ENCODE results near the gene BANK1.

Gene BANK1

DNA sequence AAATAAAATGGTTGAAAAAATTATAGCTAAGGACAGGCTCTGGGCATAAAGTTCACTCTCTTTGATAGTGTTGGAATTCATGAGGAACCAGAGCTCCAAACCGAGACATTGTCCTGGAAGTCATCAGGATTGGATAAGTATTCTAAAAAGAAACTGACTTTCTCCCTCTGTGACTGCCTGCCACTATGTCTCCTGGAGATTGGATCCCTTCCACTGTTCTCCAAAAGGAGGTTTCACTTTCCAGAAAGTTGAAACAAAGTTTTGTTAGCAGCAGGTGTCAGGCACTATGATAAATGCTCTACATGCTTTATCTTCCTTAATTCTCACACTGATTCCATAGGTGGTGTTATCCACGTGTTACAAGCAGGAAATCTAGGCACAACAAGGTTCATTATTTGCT lies 16.8 kb downstream of the BANK1 start:
- DNase-seq (ENCODE audit: extremely low read depth in 1 of 2, low read depth in 1 of 2): no peak

DNA sequence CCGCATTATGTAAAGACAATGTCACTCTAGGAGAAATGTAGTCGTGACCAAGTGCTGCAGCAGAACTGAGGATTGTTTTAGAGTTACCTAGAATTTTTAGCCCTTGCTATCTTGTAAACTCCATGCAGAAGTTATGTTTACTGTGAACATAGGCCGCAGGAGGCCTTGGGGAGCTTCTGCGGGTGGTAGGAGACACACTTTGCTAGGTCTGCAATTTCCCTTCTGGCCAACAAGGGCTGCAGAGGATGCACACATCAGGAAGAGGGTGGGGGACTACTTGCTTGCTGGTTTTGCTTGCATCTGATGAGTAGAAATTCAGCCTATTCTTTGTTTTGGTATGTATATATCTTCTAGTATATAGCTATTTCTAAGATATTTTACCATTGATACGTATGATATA lies 23.1 kb downstream of the BANK1 start:
- DNase-seq (ENCODE audit: extremely low read depth in 1 of 2, low read depth in 1 of 2): no peak

DNA sequence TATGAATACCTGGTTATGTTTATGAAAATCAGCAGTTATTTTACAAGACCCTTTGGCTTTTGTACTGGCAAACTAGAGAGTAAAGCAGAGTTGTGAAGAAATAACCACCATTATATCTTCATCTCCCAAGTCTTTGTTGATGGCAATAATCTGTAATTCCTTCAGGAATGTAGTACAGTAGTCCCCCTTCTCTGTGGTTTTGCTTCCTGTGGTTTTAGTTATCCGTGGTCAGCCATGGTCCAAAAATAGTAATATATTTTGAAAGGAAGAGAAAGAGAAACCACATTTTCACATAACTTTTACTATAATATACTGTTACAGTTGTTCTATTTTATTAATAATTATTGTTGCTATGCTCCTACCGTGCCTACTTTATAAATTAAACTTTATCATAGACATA lies 27.8 kb downstream of the BANK1 start:
- DNase-seq (ENCODE audit: extremely low read depth in 1 of 2, low read depth in 1 of 2): no peak

DNA sequence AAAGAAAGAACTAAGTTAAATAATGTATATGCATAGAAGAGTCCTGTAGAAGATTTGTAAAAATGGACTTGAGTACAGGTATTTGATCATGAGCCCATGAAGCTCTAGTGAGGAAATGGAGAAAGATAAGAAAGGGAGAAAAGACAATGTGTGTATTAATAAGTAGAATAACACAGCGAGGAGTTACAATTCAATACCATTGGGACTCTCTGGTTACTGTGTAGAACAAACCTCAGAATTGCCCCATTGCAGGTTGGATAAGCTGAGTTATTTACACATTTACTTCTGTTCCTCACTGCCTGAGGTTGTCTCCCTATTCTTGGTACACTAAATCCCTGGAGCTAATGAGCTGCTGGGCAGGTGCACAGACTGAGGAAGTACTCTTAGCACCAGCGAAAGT lies 33.3 kb downstream of the BANK1 start:
- no peak for DNase-seq (ENCODE audit: extremely low read depth in 1 of 2, low read depth in 1 of 2)

DNA sequence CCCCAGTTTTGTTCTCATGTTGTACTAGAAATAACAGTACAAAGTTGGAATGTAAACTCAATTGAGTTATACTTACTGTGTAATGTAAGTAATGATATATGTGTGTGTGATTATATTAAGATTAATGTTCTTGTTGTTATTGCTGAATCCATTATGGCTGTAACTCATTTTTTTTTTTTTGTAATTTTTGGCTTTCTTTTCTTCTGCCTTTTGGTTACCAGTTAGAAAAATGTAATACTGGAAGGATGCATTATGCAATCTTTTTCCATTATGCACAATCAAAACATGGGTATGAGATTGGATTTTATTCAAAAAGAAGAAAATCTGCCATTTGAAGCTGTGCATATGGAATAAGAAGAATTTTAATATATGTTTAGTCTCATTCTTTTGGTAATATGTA lies 34.0 kb downstream of the BANK1 start:
- DNase-seq (ENCODE audit: extremely low read depth in 1 of 2, low read depth in 1 of 2): no peak

DNA sequence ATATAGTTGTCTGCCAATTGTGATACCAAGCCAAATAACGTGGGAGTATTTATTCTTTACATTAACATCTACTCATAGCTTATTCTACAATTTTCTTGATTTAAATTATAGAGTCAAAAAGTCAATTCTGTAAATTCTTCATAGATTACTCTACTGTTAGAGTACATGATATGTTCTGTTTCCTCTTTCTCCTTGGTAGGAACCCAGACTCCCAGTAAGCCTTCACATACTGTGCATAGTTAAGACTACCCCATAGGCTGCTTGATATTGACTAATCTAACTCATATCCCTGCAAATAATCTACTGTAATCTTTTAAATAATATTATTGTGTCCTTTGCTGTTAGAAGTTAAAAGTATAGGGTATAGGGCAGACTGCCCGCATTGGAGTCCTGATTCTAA lies 35.4 kb downstream of the BANK1 start:
- no peak for DNase-seq (ENCODE audit: extremely low read depth in 1 of 2, low read depth in 1 of 2)

DNA sequence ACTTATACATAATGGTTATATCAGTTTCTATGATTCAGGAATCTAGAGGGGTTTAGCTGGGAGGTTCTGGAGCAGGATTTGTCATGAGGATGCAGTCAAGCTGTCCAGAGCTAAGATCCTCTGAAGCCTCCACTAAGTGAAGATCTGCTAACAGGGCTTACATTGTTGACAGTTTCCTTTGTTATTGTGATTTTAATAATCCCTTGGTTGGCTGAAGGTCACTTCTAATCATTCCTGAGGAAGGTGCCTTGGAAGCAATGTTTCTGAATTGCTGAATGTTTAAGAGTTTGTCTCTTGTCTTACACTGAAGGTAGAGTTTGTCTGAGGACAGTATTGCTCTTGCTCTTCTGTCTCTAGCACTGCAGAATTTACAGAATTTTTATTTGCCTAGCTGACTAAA lies 41.3 kb downstream of the BANK1 start:
- DNase-seq (ENCODE audit: extremely low read depth in 1 of 2, low read depth in 1 of 2): no peak

DNA sequence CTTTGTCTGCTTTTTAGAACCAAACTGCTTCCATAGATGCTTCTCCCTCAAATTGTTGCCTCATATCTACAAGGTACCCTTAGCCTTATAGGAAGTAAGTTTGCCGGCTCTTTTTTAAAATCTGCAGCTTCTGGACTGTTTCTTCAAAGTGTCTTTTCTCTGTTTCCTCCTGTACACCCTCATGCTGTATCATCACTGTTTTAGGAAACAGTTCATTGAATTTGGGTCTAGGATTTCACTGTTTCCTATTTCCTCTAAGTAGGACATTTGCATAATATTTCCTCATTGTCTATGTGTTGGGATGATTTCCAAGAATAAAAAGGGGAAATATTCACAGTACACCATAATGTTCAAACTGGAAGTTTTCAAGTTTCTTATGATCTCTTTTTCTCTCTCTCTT lies 43.0 kb downstream of the BANK1 start:
- no peak for DNase-seq (ENCODE audit: extremely low read depth in 1 of 2, low read depth in 1 of 2)

DNA sequence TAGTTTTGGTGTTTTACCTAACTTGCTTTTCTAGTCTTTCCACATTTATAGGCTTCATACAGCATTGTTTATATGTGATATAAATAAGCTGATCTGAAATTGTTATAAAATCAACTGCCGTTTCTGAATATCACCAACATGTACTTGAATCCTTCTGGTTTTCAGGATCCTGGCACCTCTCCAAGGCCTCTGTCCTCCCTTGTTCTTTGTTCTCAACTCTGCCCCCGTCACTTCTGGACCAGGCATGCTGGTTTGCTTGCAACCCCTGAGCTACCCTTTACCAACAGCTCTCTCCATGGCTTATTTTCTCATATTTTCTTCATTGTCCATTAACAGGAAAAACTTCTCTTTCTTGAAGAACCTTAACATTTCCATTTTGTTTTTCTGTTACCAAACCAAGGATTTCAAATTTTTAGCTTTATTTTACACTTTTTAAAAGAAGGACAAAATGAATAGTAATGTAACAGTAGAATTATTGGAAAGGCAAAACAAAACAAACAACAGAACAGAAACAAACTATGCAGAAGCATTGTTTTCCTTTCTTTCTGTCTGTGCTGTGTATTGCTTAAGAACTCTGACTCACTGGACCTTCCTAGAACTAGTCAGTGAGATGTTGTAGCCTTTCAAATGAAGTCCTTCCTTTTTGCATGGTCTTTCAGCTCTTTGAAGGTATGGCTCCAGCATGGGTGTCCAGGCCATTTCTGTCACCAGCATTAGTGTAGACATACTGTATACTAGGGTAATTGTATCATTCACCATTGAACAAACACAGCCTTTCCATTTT lies 44.8 kb downstream of the BANK1 start:
- DNase-seq (ENCODE audit: extremely low read depth in 1 of 2, low read depth in 1 of 2): no peak

DNA sequence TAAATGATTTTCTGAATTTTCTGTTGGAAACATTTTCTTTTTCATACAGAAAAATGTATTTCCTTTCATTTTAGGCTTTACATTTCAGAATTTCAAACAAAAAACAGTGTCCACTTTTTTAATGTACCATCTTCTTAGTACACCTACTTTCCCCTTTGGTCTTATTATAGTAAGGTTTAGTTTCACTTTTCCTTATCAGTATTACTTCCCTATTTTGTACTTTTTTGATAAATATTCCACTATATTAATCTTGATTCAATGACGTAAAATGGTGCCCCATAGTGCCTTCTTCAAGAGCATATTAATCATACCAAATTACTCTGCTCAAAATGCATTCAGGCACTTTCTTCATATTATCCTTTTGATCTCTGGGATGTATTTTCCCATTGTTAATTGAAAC lies 52.5 kb downstream of the BANK1 start:
- DNase-seq (ENCODE audit: extremely low read depth in 1 of 2, low read depth in 1 of 2): no peak

DNA sequence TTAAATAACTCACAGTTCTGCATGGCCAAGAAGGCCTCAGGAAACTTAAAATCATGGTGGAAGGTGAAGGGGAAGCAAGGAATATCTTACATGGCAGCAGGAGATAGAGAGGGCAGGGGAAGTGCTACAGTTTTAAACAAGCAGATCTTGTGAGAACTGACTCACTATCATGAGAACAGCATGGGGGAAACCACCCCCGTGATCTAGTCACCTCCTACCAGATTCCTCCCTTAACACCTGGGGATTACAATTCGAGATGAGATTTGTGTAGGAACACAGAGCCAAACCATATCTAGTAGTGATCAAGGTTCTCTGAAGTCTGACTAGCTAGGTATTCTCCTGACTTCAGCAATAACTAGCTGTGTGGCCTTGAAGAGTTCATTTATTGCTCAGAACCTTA lies 56.0 kb downstream of the BANK1 start:
- DNase-seq (ENCODE audit: extremely low read depth in 1 of 2, low read depth in 1 of 2): no peak

DNA sequence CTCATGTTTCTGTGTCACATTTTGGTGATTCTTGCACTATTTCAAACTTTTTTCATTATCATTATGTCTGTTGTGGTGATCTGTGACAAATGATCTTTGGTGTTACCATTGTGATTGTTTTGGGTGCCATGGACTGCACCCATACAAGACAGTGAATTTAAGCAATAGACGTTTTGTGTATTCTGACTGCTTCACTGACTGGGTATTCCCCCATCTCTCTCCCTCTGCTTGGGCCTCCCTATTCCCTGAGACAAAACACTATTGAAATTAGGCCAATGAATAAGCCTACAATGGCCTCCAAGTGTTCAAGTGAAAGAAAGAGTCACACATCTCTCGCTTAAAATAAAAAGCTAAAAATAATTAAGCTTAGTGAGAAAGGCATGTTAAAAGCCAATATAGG lies 60.2 kb downstream of the BANK1 start:
- no peak for DNase-seq (ENCODE audit: extremely low read depth in 1 of 2, low read depth in 1 of 2)

DNA sequence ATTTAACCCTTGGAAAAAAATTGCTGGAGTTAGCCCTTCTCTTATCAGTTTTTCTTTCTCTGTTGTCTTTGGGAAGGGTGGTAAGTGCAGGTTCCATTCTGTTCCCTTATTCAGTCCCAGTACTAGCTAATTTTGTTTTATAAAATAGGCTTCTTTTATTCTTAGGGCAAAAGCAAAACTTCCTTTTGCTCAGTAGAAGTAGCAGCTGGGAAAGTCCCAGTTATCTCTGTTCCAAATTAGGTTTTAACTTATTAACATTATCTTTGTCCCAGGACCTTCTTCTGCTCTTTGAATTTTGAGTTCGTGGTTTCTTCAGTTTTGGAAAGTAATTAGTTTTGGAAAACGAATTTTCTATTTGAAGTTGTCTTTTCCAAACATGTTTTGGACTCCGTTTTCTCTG lies 61.1 kb downstream of the BANK1 start:
- DNase-seq (ENCODE audit: extremely low read depth in 1 of 2, low read depth in 1 of 2): no peak

DNA sequence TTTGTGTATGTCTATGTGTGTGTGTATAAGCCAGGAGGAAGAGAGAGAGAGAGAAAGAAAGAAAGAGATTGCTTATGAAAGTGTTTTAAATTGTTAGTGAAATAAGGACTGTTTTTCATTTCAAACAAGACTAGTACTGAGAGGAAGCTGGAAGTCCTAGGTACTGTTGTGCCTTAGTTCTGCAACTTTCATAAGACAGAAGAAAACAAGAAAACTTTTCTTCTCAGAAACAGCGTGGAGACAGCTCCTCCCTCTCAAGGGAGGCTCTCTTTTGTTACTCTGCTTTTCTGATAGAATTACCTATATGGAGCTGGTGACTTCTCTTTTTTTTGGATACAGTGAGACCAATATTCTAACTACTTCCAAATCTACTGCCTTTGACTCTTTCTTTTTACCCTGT lies 62.5 kb downstream of the BANK1 start:
- no peak for DNase-seq (ENCODE audit: extremely low read depth in 1 of 2, low read depth in 1 of 2)

DNA sequence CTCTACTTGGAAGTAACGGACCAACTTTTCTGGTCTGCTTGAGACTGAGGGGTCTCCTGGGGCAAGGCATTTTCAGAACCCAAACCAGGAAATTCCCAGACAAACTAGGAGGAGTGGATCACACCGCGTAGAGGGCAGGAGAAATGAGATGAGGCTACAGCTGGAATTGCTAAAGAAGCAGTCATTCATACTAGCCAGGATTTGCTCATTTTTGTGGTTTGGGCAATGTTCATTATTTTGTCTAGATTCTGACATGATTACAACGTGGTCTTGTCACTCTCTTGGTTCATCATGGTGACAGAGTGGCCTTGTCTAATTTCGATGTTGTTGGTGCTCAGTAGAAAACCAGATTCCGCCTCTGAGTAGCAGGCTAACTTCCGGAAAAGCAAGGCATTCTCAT lies 63.2 kb downstream of the BANK1 start:
- DNase-seq (ENCODE audit: extremely low read depth in 1 of 2, low read depth in 1 of 2): no peak

DNA sequence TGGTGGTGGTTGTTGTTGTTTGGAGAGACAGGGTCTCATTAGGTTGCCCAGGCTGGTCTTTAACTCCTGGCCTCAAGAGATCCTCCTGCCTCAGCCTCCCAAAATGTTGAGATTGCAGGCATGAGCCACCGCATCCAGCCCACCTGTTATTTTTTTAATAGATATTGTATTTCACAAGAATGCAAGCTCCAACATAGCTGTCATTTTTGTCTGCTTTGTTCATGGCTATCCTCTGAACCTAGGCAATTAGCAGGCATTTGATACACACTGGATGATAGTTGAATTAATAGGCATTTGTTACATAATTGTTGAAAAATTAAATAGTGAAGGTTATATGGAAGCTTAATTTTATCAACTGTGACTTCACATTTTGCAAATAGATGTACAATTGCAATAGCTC lies 64.7 kb downstream of the BANK1 start:
- DNase-seq (ENCODE audit: extremely low read depth in 1 of 2, low read depth in 1 of 2): no peak

DNA sequence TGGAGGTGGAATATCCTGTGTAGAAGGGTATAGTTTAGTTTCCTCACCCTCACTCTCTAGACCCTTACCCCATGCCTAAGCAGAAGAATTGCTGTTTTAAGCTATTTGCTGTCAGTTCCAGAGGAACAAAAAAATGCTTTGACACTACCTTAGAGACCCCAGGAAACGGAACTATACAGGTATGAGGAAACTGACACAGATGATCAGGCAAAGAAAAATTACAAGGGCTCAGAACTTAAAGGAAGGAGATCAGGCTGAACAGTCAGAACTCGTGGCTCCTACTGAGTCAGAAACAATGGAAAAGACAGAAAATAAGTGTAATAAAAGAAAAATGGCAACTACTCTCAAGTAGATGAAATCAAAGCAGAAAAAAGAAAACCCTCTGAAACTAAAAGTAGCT lies 65.6 kb downstream of the BANK1 start:
- DNase-seq (ENCODE audit: extremely low read depth in 1 of 2, low read depth in 1 of 2): no peak

DNA sequence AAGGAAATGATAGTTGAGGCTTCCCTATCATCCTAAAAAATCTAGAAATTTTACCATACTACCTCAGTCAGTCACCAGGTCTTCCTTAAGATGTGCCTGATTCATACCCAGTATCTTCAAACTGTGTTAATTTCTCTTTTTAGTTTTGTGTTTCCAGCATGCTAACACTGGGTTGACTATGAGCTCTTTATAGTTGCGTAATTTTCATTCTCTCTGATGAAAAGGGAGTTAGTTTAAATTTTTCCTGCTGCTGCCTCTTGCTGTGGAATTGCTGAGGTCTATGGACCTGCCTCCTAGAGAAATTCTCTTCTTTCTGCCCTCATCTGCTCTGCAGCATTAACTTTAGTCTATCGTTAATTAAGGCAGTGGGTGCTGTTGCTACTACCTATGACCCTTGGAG lies 66.6 kb downstream of the BANK1 start:
- DNase-seq (ENCODE audit: extremely low read depth in 1 of 2, low read depth in 1 of 2): no peak

DNA sequence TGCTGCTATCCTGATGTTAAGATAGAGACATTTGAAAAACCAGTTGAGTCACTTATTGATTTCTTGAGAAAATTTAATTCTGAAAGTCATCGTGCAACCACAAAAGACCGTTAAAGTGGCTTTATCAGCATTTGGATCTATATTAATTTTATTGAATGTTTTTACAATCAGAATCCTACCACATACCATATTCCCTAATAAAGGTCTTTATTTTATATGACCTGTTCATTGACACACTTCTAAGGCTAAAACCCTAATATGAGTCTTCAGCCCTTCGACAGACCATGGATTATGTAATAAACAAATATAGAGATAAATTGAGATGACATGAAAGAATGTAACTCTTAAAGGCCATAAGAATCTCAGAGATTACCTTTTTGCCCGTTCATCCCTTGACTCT lies 68.1 kb downstream of the BANK1 start:
- no peak for DNase-seq (ENCODE audit: extremely low read depth in 1 of 2, low read depth in 1 of 2)

DNA sequence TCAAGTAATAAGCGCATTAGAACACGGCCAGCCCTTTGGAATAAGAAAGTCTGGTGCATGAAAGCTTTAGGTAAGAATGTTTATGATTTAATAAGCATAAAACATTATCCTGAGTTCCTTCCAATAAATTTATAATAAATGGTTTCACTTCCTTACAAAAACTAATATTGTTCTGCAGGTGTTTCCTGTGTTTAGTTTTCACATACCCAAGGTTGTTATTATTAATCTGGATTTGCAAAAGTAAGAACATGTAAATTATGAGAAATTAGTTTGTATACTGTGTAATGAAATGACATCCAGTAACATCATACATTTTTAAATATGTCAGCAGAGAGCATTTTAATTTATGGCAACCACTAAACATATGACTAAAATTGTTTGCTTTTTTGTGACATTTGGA lies 72.1 kb downstream of the BANK1 start:
- no peak for DNase-seq (ENCODE audit: extremely low read depth in 1 of 2, low read depth in 1 of 2)

DNA sequence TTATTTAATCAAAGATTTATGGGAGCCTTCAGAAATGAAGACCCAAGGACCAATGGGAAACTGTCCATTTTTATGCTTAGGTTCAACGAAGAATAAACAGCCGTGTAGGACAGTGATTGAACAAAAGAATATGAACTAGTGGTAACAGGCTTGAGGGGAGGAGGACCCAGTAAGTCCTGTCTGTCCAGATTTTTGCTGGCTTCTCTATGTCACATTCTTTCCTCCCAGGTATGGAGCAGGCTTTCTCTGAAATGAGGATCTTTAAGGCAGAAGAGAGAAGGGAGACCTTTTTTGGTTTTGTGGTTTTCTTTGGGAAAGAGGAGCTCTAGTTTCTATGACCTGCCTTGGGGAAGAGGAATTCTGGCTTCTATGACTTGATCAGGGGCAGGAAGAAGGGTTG lies 74.1 kb downstream of the BANK1 start:
- DNase-seq (ENCODE audit: extremely low read depth in 1 of 2, low read depth in 1 of 2): no peak

DNA sequence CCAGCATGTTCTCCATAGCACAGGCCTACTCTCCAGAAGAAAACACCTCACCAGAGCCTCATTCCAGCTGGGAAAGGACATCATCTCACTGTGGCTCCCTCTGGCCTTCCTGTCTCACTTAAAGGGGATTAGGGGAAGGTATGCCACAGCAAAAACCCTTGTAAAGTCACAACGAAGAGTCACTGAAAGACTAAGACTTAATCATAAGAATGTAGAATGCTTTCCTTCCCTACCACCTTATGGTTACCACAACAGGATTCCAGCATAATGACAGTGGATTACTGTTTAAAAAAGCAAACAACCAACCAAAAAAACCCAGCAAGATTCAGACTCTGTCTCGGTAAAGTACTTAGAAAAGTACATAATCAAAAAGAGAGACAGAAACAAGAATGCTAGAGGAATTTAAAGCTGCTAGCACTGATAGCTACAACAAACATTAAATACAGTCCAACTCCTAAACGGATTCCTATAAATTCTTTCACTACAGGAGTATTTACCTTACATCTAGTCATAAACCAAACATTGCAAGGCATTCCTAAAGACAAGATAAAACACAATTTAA lies 75.1 kb downstream of the BANK1 start:
- DNase-seq (ENCODE audit: extremely low read depth in 1 of 2, low read depth in 1 of 2): no peak

DNA sequence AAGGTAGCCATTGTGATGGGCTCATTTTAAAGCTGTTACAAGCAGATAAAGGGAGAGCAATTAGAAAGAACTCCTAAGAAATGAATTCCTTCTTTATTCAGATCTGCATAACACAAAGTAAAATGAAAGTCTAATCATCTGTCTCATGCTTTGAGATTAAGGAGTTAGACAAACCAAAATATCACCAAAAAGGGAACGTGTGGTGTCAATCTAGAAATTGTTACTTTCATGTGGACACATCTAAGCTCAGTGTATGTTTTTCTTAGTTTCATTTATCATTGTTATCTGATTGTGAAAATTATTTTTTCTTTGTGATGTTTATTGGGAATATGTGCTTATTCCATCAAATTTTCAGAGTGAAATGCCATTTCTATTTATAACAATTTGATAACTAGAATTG lies 80.3 kb downstream of the BANK1 start:
- DNase-seq (ENCODE audit: extremely low read depth in 1 of 2, low read depth in 1 of 2): no peak
